ENCODE results near the gene SLC2A11. TPM values are rescaled to one million over a fixed set of nuclear protein-coding genes. Genes with fewer than 3 reads are reported as not detected.

SLC2A11 gene
- total and polyA plus RNA-seq, 10 of the 15 experiments (the other 5 are each of a cell fraction or from before 2014, with no cell fraction given): 0.98 to 18.3 (median 8.6) TPM

- RAD21 ChIA-PET (ENCODE audit: unreplicated experiment): interaction anchor here (1.3 kb wide), 1 partner anchor 32 kb away, joined by 3 read pairs; the partner anchor contains the start of gene SLC2A11
- intact Hi-C loops (cut with micrococcal nuclease; ENCODE audit: unreplicated experiment) (no loop called here), in situ Hi-C loops (cut with MboI) (no loop called here)
- no peak for TF ChIP-seq MTA3 (IDR thresholded peaks at IDR 0.05; ENCODE audit: borderline replicate concordance, low read length)
- no peak for TF ChIP-seq SIN3A (IDR thresholded peaks at IDR 0.05; ENCODE audit: low read depth, low read length)
- no peak for TF ChIP-seq MLLT1 (IDR thresholded peaks at IDR 0.05)
- TF ChIP-seq CHD4 (IDR thresholded peaks at IDR 0.05): no peak
- no peak for TF ChIP-seq PAX8 (IDR thresholded peaks at IDR 0.05)
- TF ChIP-seq NR2C1 (IDR thresholded peaks at IDR 0.05): no peak
- TF ChIP-seq SMC3 (IDR thresholded peaks at IDR 0.05; ENCODE audit: borderline replicate concordance, low read length): no peak
- TF ChIP-seq HDGF (IDR thresholded peaks at IDR 0.05): no peak
- no peak for TF ChIP-seq IKZF1 (conservative IDR thresholded peaks at IDR 0.05)
- no peak for TF ChIP-seq NRF1 (conservative IDR thresholded peaks at IDR 0.05; ENCODE audit: low read depth, low read length)
- TF ChIP-seq IRF5 (IDR thresholded peaks at IDR 0.05; ENCODE audit: borderline replicate concordance): no peak
- no peak for TF ChIP-seq PRDM15 (CRISPR knock-in tag; IDR thresholded peaks at IDR 0.05)
- no peak for TF ChIP-seq CBX5 (IDR thresholded peaks at IDR 0.05; ENCODE audit: low read depth)
- no peak for TF ChIP-seq SMAD1 (IDR thresholded peaks at IDR 0.05; ENCODE audit: low read depth, partially characterized antibody)
- no peak for TF ChIP-seq CTCF (IDR thresholded peaks at IDR 0.05 in 2 of 3, conservative IDR thresholded peaks at IDR 0.05 in 1 of 3; ENCODE audit: control insufficient read depth in 2 of 3, extremely low read depth in 1 of 3, insufficient read depth in 1 of 3, low read depth in 3 of 3, low read length in 3 of 3)
- TF ChIP-seq EGR1 (IDR thresholded peaks at IDR 0.05; ENCODE audit: borderline replicate concordance in 1 of 2, low read depth in 2 of 2, low read length in 2 of 2): no peak
- TF ChIP-seq ZNF217 (IDR thresholded peaks at IDR 0.05): no peak
- ATAC-seq (no peak), FAIRE-seq (no peak), DNase-seq (ENCODE audit: low read depth, low spot score) (no peak)
- Histone ChIP-seq H3K9ac (ENCODE audit: control insufficient read depth, insufficient read depth, low read length) (no peak overlapping the region), H2AFZ (ENCODE audit: control insufficient read depth, low read depth, low read length) (no peak overlapping the region), H3K27me3 (replicated peaks in 1 of 2; ENCODE audit: control insufficient read depth in 2 of 2, insufficient read depth in 2 of 2, low read length in 1 of 2) (no peaks in the 10 kb centered on the region), H3K4me3 (no peak overlapping the region), H3K27ac (ENCODE audit: control insufficient read depth, insufficient read depth) (no peak overlapping the region), H3K4me1 (ENCODE audit: control insufficient read depth, insufficient read depth, low read length) (peaks cover 7% of the 10 kb centered on the region), H3K4me2 (ENCODE audit: control insufficient read depth, insufficient read depth) (no peak overlapping the region), H3K36me3 (ENCODE audit: control insufficient read depth in 2 of 2, insufficient read depth in 2 of 2, low read length in 1 of 2) (no peaks in the 10 kb centered on the region), H3K9me3 (replicated peaks; ENCODE audit: control insufficient read depth, insufficient read depth, low read length) (no peaks in the 10 kb centered on the region), H3K79me2 (ENCODE audit: control insufficient read depth, insufficient read depth, low read length) (peaks cover 10% of the 10 kb centered on the region), H4K20me1 (ENCODE audit: control insufficient read depth, insufficient read depth) (no peaks in the 10 kb centered on the region)
- no TSS peak for BruUV-seq (replicated peaks)
- WGBS (ENCODE audit: insufficient coverage, insufficient replicate concordance, low lambda C conversion rate, missing lambda C conversion rate): 76% methylated on average over 5 of the region's 5 CpGs
- POLR2A ChIA-PET: interaction anchor here (0.6 kb wide), 1 partner anchor 825 kb away, joined by 4 read pairs; no protein-coding TSS in a partner anchor
- CTCF ChIA-PET: interaction anchor here (0.6 kb wide), 1 partner anchor 195 kb away, joined by 3 read pairs; no protein-coding TSS in a partner anchor
- SMC1A ChIA-PET (ENCODE audit: uncharacterized antibody, unreplicated experiment): no interaction called here
Observed at GRCh38 chr22:23889620-23890019, 31.9 kb downstream of the SLC2A11 start.

All from GM12878 (cell line).